Stimulated activated CD8-positive, alpha-beta memory T cell treated with anti-CD3 and anti-CD28 coated beads, Interleukin-7, amount 100 ng/mL, for 1 hour (primary cell): ENCODE data around the gene GLRA2.

Experiments used
- DNase-seq, 2 donors: peaks; one replicate each; pipeline ENCODE4 v3.0.0-alpha.2; 2020; ENCODE audit warnings: low read depth in 2 of 2

The GLRA2 gene

GRCh38 chrX:14700982-14701381 is 171.6 kb downstream of the GLRA2 start:
- no peak for DNase-seq

- DNase-seq = no peak
Observed at GRCh38 chrX:14702145-14702544, 172.8 kb downstream of the GLRA2 start.

GRCh38 chrX:14712096-14712495 is 182.8 kb downstream of the GLRA2 start:
- DNase-seq = no peak

- DNase-seq = no peak
Observed at GRCh38 chrX:14717949-14718348, 188.6 kb downstream of the GLRA2 start.

GRCh38 chrX:14718403-14718802 is 189.1 kb downstream of the GLRA2 start:
- no peak for DNase-seq

GRCh38 chrX:14729058-14729457 is 199.7 kb downstream of the GLRA2 start:
- no peak for DNase-seq

- DNase-seq = no peak
Observed at GRCh38 chrX:14738643-14739042, 209.3 kb downstream of the GLRA2 start.

GRCh38 chrX:14753441-14753840 is 224.1 kb downstream of the GLRA2 start:
- DNase-seq = no peak

GRCh38 chrX:14758029-14758491 is 228.7 kb downstream of the GLRA2 start:
- DNase-seq = no peak

GRCh38 chrX:14775416-14775815 is 246.1 kb downstream of the GLRA2 start:
- DNase-seq = no peak

- DNase-seq = no peak
Observed at GRCh38 chrX:14776901-14777300, 247.6 kb downstream of the GLRA2 start.

- DNase-seq = no peak
Observed at GRCh38 chrX:14777525-14777924, 248.2 kb downstream of the GLRA2 start.

GRCh38 chrX:14779580-14779979 is 250.2 kb downstream of the GLRA2 start:
- DNase-seq = no peak
